Measurements from ENCODE around the gene LRP6.

Gene LRP6

GRCh38 chr12:12197128-12197527 is 69.7 kb downstream of the LRP6 start:
- Histone ChIP-seq H3K4me3 (ENCODE audit: severe bottlenecking) (no peak overlapping the region), H3K27ac (ENCODE audit: poor library complexity, severe bottlenecking) (no peak overlapping the region), H3K4me1 (ENCODE audit: insufficient read depth, poor library complexity, severe bottlenecking) (no peaks in the 10 kb centered on the region), H3K9me3 (ENCODE audit: severe bottlenecking) (no peaks in the 10 kb centered on the region), H3K27me3 (ENCODE audit: insufficient read depth, poor library complexity, severe bottlenecking) (no peaks in the 10 kb centered on the region), H3K36me3 (ENCODE audit: low read depth) (no peaks in the 10 kb centered on the region)
- ATAC-seq (ENCODE audit: low read depth) (no peak), DNase-seq (ENCODE audit: low spot score) (no peak)
- TF ChIP-seq, protein P1, sequence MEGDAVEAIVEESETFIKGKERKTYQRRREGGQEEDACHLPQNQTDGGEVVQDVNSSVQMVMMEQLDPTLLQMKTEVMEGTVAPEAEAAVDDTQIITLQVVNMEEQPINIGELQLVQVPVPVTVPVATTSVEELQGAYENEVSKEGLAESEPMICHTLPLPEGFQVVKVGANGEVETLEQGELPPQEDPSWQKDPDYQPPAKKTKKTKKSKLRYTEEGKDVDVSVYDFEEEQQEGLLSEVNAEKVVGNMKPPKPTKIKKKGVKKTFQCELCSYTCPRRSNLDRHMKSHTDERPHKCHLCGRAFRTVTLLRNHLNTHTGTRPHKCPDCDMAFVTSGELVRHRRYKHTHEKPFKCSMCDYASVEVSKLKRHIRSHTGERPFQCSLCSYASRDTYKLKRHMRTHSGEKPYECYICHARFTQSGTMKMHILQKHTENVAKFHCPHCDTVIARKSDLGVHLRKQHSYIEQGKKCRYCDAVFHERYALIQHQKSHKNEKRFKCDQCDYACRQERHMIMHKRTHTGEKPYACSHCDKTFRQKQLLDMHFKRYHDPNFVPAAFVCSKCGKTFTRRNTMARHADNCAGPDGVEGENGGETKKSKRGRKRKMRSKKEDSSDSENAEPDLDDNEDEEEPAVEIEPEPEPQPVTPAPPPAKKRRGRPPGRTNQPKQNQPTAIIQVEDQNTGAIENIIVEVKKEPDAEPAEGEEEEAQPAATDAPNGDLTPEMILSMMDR (IDR thresholded peaks at IDR 0.05; ENCODE audit: poor library complexity, severe bottlenecking): no peak

GRCh38 chr12:12195516-12195915 is 71.3 kb downstream of the LRP6 start:
- ATAC-seq (ENCODE audit: low read depth) (no peak), DNase-seq (ENCODE audit: low spot score) (no peak)
- TF ChIP-seq, protein P1 (IDR thresholded peaks at IDR 0.05; ENCODE audit: poor library complexity, severe bottlenecking): no peak
- Histone ChIP-seq H3K4me3 (ENCODE audit: severe bottlenecking) (no peak overlapping the region), H3K9me3 (ENCODE audit: severe bottlenecking) (no peaks in the 10 kb centered on the region), H3K27me3 (ENCODE audit: insufficient read depth, poor library complexity, severe bottlenecking) (no peaks in the 10 kb centered on the region), H3K4me1 (ENCODE audit: insufficient read depth, poor library complexity, severe bottlenecking) (no peaks in the 10 kb centered on the region), H3K36me3 (ENCODE audit: low read depth) (no peaks in the 10 kb centered on the region), H3K27ac (ENCODE audit: poor library complexity, severe bottlenecking) (no peak overlapping the region)

DNA sequence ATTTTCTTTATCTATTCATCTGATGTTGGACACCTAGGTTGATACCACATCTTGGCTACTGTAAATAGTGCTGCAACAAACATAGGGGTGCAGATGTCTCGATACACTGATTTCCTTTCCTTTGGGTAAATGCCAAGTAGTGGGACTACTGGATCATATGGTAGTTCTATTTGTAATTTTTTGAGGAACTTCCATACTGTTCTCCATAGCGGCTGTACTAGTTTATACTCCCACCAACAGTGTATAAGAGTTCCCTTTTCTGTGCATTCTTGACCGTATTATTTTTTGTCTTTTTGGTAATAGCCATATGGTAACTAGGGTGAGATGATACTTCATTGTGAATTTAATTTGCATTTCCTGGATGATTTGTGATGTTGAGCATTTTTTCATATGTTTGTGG is 71.8 kb downstream of the LRP6 start:
- DNase-seq (ENCODE audit: low spot score) (no peak), ATAC-seq (ENCODE audit: low read depth) (no peak)
- Histone ChIP-seq H3K4me3 (ENCODE audit: severe bottlenecking) (no peak overlapping the region), H3K27me3 (ENCODE audit: insufficient read depth, poor library complexity, severe bottlenecking) (no peaks in the 10 kb centered on the region), H3K9me3 (ENCODE audit: severe bottlenecking) (no peaks in the 10 kb centered on the region), H3K4me1 (ENCODE audit: insufficient read depth, poor library complexity, severe bottlenecking) (no peaks in the 10 kb centered on the region), H3K27ac (ENCODE audit: poor library complexity, severe bottlenecking) (no peak overlapping the region), H3K36me3 (ENCODE audit: low read depth) (no peaks in the 10 kb centered on the region)
- TF ChIP-seq, protein P1 (IDR thresholded peaks at IDR 0.05; ENCODE audit: poor library complexity, severe bottlenecking): no peak

GRCh38 chr12:12194206-12194605 is 72.6 kb downstream of the LRP6 start:
- no peak for DNase-seq (ENCODE audit: low spot score)
- ATAC-seq (ENCODE audit: low read depth): 0 out of 3 replicates have a peak, but pooled peaks have one; percentile 38

DNA sequence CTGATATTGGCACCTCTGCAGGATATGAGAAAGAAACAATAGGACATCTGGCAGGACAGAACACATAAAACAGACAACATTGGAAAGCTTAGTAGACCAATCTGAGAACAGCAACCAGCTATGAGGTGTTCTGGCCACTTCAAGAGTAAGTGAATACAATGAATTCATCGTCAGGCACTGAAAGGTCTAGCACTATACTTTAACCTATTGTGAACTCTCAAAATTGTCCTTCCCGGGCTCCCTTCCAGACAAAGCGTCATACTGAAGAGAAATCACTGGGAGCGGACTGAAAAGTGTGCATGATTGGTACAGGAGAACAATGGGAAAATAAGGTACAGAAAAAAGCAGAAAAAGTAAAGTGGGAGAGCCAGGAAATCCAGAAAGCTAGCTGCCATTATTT is 75.8 kb downstream of the LRP6 start:
- DNase-seq (ENCODE audit: low spot score) (no peak), ATAC-seq (ENCODE audit: low read depth) (no peak)
- no peaks in the 10 kb centered on the region for H3K36me3 ChIP-seq (ENCODE audit: low read depth)
- no peaks in the 10 kb centered on the region for H3K9me3 ChIP-seq (ENCODE audit: severe bottlenecking)
- TF ChIP-seq, protein P1 (IDR thresholded peaks at IDR 0.05; ENCODE audit: poor library complexity, severe bottlenecking): no peak
- H3K27ac ChIP-seq (ENCODE audit: poor library complexity, severe bottlenecking): no peak overlapping the region
- no peaks in the 10 kb centered on the region for H3K27me3 ChIP-seq (ENCODE audit: insufficient read depth, poor library complexity, severe bottlenecking)
- H3K4me3 ChIP-seq (ENCODE audit: severe bottlenecking): no peak overlapping the region
- H3K4me1 ChIP-seq (ENCODE audit: insufficient read depth, poor library complexity, severe bottlenecking): no peaks in the 10 kb centered on the region

More at GRCh38 chr12:12194206-12194605, 72.6 kb downstream of the LRP6 start:
- Histone ChIP-seq H3K9me3 (ENCODE audit: severe bottlenecking) (no peaks in the 10 kb centered on the region), H3K4me1 (ENCODE audit: insufficient read depth, poor library complexity, severe bottlenecking) (no peaks in the 10 kb centered on the region), H3K27me3 (ENCODE audit: insufficient read depth, poor library complexity, severe bottlenecking) (no peaks in the 10 kb centered on the region), H3K4me3 (ENCODE audit: severe bottlenecking) (no peak overlapping the region), H3K27ac (ENCODE audit: poor library complexity, severe bottlenecking) (no peak overlapping the region), H3K36me3 (ENCODE audit: low read depth) (no peaks in the 10 kb centered on the region)
- TF ChIP-seq, protein P1 (IDR thresholded peaks at IDR 0.05; ENCODE audit: poor library complexity, severe bottlenecking): no peak
